DOHH2 (cell line): Measurements from ENCODE around the gene SLC10A4.

ENCODE experiments used
- H3F3A ChIP-seq: fragments of 200-600 bp; sonication (generic), shearing (Covaris generic); 2 replicates; pipeline ENCODE4 v1.6.0; 2016; ENCODE audit warnings: antibody characterized with exemption, mild to moderate bottlenecking; ENCODE audit not compliant: control insufficient read depth, insufficient read depth
- H3K27ac ChIP-seq: fragments of 200-600 bp; sonication (generic); 2 replicates; pipeline ENCODE4 v1.5.1; 2014; ENCODE audit warnings: low read depth, mild to moderate bottlenecking, low read length, moderate library complexity
- H3K27me3 ChIP-seq: fragments of 200-600 bp; sonication (generic); 2 replicates; pipeline ENCODE4 v1.6.1; 2014; ENCODE audit warnings: mild to moderate bottlenecking, low read length, mixed read lengths; ENCODE audit not compliant: control insufficient read depth
- H3K36me3 ChIP-seq: fragments of 200-600 bp; sonication (generic); 2 replicates; pipeline ENCODE4 v1.6.1; 2014; ENCODE audit warnings: mild to moderate bottlenecking, low read length, moderate library complexity, mixed read lengths; ENCODE audit not compliant: control insufficient read depth
- H3K4me1 ChIP-seq: fragments of 200-600 bp; sonication (generic); 2 replicates; pipeline ENCODE4 v1.6.1; 2014; ENCODE audit warnings: mild to moderate bottlenecking, low read length, mixed read lengths; ENCODE audit not compliant: control insufficient read depth
- H3K4me2 ChIP-seq: fragments of 200-600 bp; sonication (generic); 2 replicates; pipeline ENCODE4 v1.6.0; 2014; ENCODE audit warnings: mild to moderate bottlenecking, low read length, moderate library complexity
- H3K4me3 ChIP-seq: fragments of 200-600 bp; sonication (generic); 2 replicates; pipeline ENCODE4 v1.5.1; 2014; ENCODE audit warnings: mild to moderate bottlenecking, low read length, mixed read lengths
- H3K79me2 ChIP-seq: fragments of 200-600 bp; sonication (generic); 2 replicates; pipeline ENCODE4 v1.6.1; 2014; ENCODE audit warnings: mild to moderate bottlenecking, low read length, mixed read lengths; ENCODE audit not compliant: control insufficient read depth
- H3K9me2 ChIP-seq: fragments of 200-600 bp; sonication (generic); replicated peaks from 2 replicates; pipeline ENCODE4 v1.6.1; 2014; ENCODE audit warnings: mild to moderate bottlenecking, low read length, mixed read lengths; ENCODE audit not compliant: control insufficient read depth
- H3K9me3 ChIP-seq: fragments of 200-600 bp; sonication (generic); 2 replicates; pipeline ENCODE4 v1.6.1; 2014; ENCODE audit warnings: antibody characterized with exemption, low read length, mixed read lengths; ENCODE audit not compliant: control insufficient read depth, insufficient read depth
- H4K20me1 ChIP-seq: fragments of 200-600 bp; sonication (generic); 2 replicates; pipeline ENCODE4 v1.6.0; 2014; ENCODE audit warnings: low read depth, mild to moderate bottlenecking, antibody characterized with exemption, low read length, moderate library complexity; ENCODE audit not compliant: control insufficient read depth, insufficient read depth
- EZH2phosphoT487 ChIP-seq: fragments of 200-600 bp; sonication (generic); IDR thresholded peaks from 2 replicates; pipeline ENCODE4 v1.6.1; 2017; ENCODE audit warnings: borderline replicate concordance, mild to moderate bottlenecking, antibody characterized with exemption, low read length, moderate library complexity, mixed read lengths
- TF ChIP-seq, protein P1 (sequence below): fragments of 200-600 bp; sonication (generic); IDR thresholded peaks from one replicate; pipeline ENCODE4 v1.5.1; 2014; ENCODE audit warnings: antibody characterized with exemption, mild to moderate bottlenecking, low read depth, low read length; ENCODE audit not compliant: poor library complexity, severe bottlenecking

Gene SLC10A4

DNA sequence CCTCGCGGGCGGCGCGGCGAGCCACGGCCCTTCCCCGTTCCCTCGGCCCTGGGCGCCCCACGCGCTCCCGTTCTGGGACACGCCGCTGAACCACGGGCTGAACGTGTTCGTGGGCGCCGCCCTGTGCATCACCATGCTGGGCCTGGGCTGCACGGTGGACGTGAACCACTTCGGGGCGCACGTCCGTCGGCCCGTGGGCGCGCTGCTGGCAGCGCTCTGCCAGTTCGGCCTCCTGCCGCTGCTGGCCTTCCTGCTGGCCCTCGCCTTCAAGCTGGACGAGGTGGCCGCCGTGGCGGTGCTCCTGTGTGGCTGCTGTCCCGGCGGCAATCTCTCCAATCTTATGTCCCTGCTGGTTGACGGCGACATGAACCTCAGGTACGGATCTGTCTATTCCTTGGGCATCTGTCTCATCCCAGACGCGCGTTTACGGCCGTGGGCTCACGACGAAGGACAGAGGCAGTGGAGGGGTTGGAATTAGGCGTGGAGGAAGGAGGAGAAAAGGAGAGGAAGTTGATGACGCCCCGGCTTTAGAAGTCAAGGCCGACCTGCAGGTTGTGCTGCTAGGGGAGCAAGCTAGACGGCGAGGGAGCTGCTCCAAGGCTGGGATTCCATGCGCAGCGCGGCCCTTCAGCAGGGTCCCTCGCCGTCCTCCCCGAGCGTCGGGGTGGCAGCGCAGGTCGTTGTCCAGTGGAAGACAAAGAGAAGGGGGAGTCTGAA is 792 bp downstream of the SLC10A4 start:
- no peak overlapping the region for H3K27ac ChIP-seq
- peaks cover 12% of the 10 kb centered on the region for H3K27me3 ChIP-seq
- H3K79me2 ChIP-seq, result no peaks in the 10 kb centered on the region
- H3K4me1 ChIP-seq, result no peaks in the 10 kb centered on the region
- TF ChIP-seq EZH2phosphoT487, result no peak
- TF ChIP-seq, protein P1, sequence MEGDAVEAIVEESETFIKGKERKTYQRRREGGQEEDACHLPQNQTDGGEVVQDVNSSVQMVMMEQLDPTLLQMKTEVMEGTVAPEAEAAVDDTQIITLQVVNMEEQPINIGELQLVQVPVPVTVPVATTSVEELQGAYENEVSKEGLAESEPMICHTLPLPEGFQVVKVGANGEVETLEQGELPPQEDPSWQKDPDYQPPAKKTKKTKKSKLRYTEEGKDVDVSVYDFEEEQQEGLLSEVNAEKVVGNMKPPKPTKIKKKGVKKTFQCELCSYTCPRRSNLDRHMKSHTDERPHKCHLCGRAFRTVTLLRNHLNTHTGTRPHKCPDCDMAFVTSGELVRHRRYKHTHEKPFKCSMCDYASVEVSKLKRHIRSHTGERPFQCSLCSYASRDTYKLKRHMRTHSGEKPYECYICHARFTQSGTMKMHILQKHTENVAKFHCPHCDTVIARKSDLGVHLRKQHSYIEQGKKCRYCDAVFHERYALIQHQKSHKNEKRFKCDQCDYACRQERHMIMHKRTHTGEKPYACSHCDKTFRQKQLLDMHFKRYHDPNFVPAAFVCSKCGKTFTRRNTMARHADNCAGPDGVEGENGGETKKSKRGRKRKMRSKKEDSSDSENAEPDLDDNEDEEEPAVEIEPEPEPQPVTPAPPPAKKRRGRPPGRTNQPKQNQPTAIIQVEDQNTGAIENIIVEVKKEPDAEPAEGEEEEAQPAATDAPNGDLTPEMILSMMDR, result no peak
- no peaks in the 10 kb centered on the region for H3K36me3 ChIP-seq
- H3K4me3 ChIP-seq, result no peak overlapping the region
- H3K4me2 ChIP-seq, result no peak overlapping the region
- no peaks in the 10 kb centered on the region for H3F3A ChIP-seq
- H3K9me3 ChIP-seq, result no peaks in the 10 kb centered on the region
- no peaks in the 10 kb centered on the region for H4K20me1 ChIP-seq
- no peaks in the 10 kb centered on the region for H3K9me2 ChIP-seq

DNA sequence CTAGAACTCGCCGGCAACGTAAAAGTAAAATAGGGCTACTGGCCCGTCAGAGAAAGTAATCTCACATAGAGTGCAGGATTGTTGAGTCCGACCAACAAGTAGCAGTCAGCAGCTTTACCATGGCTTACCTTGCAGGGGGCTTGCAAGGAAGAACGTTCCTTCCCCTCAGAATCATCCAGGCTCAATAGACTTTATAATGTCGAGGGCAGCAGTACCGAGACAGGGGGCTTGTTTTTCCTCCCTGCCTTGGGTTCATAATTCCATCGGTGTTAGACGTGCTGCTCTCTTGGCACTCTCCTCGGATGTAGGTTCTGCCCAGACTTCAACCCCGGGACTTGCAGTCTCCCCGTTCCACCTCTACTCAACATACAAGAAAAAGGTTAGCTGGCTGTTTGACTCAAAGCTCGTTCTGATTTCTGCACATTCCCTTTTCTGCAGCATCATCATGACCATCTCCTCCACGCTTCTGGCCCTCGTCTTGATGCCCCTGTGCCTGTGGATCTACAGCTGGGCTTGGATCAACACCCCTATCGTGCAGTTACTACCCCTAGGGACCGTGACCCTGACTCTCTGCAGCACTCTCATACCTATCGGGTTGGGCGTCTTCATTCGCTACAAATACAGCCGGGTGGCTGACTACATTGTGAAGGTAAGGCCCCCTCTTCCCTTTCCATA is 1.5 kb downstream of the SLC10A4 start:
- no peaks in the 10 kb centered on the region for H3K9me2 ChIP-seq
- H3F3A ChIP-seq, result no peaks in the 10 kb centered on the region
- H3K27ac ChIP-seq, result no peak overlapping the region
- no peaks in the 10 kb centered on the region for H3K36me3 ChIP-seq
- TF ChIP-seq EZH2phosphoT487, result no peak
- TF ChIP-seq, protein P1, result no peak
- no peaks in the 10 kb centered on the region for H3K79me2 ChIP-seq
- H3K4me1 ChIP-seq, result no peaks in the 10 kb centered on the region
- H3K27me3 ChIP-seq, result peaks cover 12% of the 10 kb centered on the region
- H3K4me2 ChIP-seq, result no peak overlapping the region
- no peaks in the 10 kb centered on the region for H3K9me3 ChIP-seq
- H3K4me3 ChIP-seq, result no peak overlapping the region
- no peaks in the 10 kb centered on the region for H4K20me1 ChIP-seq

DNA sequence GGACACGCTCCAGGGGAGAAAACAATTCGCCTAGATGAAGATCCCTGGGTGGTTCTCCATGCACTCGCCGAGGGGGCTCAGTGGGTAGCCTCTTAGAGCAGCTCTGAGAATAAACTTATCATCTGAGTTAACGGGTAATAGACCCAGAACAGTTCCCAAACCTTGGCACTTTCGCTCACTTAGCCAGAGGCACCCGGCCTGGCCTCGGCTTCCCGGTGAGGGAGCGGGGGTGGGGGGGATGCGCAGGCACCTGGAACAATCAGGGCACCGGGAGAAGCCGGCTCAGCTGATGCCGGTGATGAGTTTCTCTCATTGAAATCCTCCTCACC is 6.5 kb downstream of the SLC10A4 start:
- H3K9me3 ChIP-seq, result no peaks in the 10 kb centered on the region
- H3K27me3 ChIP-seq, result peaks cover 6% of the 10 kb centered on the region
- H3K4me3 ChIP-seq, result no peak overlapping the region
- no peak overlapping the region for H3K27ac ChIP-seq
- TF ChIP-seq, protein P1, result no peak
- no peak for TF ChIP-seq EZH2phosphoT487
- no peaks in the 10 kb centered on the region for H3K79me2 ChIP-seq
- H3K4me2 ChIP-seq, result no peak overlapping the region
- H3F3A ChIP-seq, result no peaks in the 10 kb centered on the region
- no peaks in the 10 kb centered on the region for H3K9me2 ChIP-seq
- no peaks in the 10 kb centered on the region for H3K4me1 ChIP-seq
- H3K36me3 ChIP-seq, result no peaks in the 10 kb centered on the region
- H4K20me1 ChIP-seq, result no peaks in the 10 kb centered on the region
